Mucosa of stomach (tissue), 1 donor: ENCODE results near the gene ALS2.
A peak's percentile ranks its signal among the peaks of the same experiment; 100 is the strongest.

Experiments
- H3K27me3 ChIP-seq: one replicate; pipeline ENCODE4 v1.7.0; 2013; ENCODE audit warnings: mild to moderate bottlenecking, low read length; ENCODE audit not compliant: control insufficient read depth, insufficient read depth
- H3K36me3 ChIP-seq: one replicate; pipeline ENCODE4 v1.7.0; 2013; ENCODE audit warnings: low read length; ENCODE audit not compliant: control insufficient read depth, insufficient read depth
- H3K4me1 ChIP-seq: one replicate; pipeline ENCODE4 v1.7.0; 2013; ENCODE audit warnings: mild to moderate bottlenecking, low read length; ENCODE audit not compliant: control insufficient read depth, insufficient read depth
- H3K4me3 ChIP-seq: one replicate; pipeline ENCODE4 v1.7.0; 2013; ENCODE audit warnings: low read length
- H3K9ac ChIP-seq: one replicate; pipeline ENCODE4 v1.7.0; 2013; ENCODE audit warnings: mild to moderate bottlenecking, low read length, moderate library complexity
- H3K9me3 ChIP-seq: one replicate; pipeline ENCODE4 v1.7.0; 2013; ENCODE audit warnings: mild to moderate bottlenecking, low read length, moderate library complexity; ENCODE audit not compliant: control insufficient read depth
- donor health status: Pancreatic carcinoma.

The ALS2 gene

DNA sequence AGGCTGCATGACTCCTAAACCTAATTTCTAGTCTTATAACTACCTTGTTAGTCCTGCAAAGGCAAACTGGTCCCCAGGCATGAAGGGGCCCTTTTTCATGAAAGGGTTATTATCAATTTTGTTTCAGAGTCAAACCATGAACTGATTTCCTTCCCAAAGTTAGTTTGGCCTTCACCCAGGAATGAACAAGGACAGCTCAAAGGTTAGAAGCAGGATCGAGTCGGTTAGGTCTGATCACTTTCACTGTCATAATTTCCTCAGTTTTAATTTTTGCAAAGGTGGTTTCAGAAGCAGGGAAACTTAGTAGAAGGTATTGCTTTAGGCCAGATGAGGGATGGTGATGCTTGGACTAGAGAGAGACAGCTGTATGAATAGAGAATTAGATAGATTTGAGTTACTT, 8.7 kb upstream of the ALS2 start:
- Histone ChIP-seq H3K36me3 (no peaks in the 10 kb centered on the region), H3K27me3 (no peaks in the 10 kb centered on the region), H3K9me3 (no peaks in the 10 kb centered on the region), H3K4me3 (no peak overlapping the region), H3K4me1 (no peaks in the 10 kb centered on the region), H3K9ac (no peak overlapping the region)

DNA sequence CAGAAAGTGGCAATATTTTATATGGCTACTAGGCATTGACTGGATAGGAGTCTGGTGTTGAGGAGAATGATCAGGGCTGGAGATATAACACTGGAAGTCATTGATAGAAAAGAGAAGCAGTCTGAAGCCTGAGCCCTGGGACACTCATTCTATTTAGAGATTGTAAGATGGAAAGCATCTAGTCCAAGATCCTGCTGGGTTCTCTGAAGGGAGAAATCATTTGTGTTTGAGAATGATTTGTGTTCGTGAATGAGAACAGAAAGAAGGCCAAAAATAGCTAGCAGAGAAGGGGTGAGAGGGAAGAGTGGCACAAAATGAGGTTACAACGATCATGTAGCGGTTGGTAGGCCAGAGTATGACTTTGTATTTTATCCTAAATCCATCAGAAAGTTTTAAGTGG, 7.6 kb upstream of the ALS2 start:
- Histone ChIP-seq H3K9ac (no peak overlapping the region), H3K4me1 (no peaks in the 10 kb centered on the region), H3K36me3 (no peaks in the 10 kb centered on the region), H3K9me3 (no peaks in the 10 kb centered on the region), H3K4me3 (no peak overlapping the region), H3K27me3 (no peaks in the 10 kb centered on the region)

DNA sequence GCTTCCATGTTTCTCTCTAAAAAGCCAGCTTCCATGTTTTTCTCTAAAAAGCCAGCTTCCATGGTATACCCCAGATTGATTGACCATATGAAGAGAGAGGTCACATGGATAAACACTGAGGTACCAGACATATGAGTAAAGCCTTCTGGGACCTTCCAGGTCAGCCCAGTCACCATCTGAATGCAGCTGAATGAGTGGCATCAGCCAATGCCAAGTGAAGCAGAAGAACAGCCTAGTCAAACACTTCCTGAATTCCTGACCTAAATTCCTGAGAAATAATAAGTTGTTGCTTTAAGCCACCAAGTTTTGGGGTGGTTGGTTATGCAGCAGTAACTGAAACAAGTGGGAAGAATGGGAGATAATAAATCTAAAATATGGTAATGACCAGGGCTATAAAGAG, 5.7 kb upstream of the ALS2 start:
- Histone ChIP-seq H3K4me1 (no peaks in the 10 kb centered on the region), H3K4me3 (no peak overlapping the region), H3K36me3 (no peaks in the 10 kb centered on the region), H3K9ac (no peak overlapping the region), H3K27me3 (no peaks in the 10 kb centered on the region), H3K9me3 (no peaks in the 10 kb centered on the region)

DNA sequence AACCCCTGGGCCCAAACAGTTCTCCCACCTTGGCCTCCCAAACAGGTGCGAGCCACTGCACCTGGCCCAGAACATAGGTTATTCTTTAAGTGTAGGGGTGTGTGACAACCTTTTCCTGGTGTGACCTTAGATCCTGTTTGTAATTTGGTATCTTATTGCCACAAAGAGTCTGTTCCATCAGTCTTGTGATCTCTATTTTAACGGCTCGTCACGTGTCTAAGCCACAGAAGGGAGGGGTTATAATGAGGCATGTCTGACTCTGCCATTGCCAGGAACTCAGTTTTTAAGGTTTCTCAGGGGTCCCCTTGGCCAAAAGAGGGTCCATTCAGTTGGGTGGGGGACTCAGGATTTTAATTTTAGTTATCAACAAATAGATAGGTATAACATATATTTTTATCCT, 4.4 kb upstream of the ALS2 start:
- H3K9ac ChIP-seq, result no peak overlapping the region
- H3K9me3 ChIP-seq, result no peaks in the 10 kb centered on the region
- no peaks in the 10 kb centered on the region for H3K4me1 ChIP-seq
- H3K4me3 ChIP-seq, result no peak overlapping the region
- no peaks in the 10 kb centered on the region for H3K27me3 ChIP-seq
- no peaks in the 10 kb centered on the region for H3K36me3 ChIP-seq

DNA sequence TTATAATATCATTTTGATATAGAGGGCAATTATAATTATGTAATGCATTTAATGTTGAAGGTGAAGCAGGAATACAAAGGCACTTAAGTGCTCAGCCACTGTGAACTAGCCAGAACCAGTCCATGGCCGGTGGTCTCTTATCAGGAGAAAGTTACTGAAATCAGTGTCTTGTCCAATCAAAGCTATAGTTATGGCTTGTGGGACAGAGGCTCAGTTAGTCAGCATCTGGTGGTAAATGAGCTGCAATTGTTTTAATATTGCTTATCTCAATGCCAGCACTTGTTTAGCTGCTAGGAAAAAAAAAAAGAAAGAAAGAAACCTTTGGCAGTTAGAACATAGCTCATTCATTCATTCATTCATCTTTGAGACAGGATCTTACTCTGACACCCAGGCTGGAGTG, 3.8 kb upstream of the ALS2 start:
- Histone ChIP-seq H3K27me3 (no peaks in the 10 kb centered on the region), H3K4me1 (no peaks in the 10 kb centered on the region), H3K36me3 (no peaks in the 10 kb centered on the region), H3K9me3 (no peaks in the 10 kb centered on the region), H3K9ac (no peak overlapping the region), H3K4me3 (no peak overlapping the region)

DNA sequence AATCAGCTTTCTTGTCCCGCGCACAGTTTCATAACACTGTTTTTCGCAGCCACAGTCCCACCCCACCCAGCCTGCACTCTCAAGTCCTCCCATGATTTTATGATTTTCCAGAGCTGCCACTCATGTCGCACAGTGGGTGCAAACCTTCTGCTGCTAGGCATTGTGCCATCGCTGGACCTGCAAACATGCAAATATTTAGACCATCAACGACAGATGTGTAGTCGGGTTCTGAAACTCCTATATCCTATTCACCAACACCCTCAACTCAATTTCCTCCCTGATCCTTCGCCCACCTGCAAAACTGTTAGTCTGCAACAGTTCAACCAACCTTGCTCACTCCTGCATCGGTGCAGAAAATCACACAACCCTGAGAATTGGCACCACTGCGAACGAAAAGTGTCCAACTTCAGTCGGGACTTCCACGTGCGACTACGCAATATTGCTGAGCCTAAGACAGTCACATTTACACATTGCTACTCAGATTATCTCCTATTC, 871 bp upstream of the ALS2 start:
- H3K27me3 ChIP-seq, result no peaks in the 10 kb centered on the region

DNA sequence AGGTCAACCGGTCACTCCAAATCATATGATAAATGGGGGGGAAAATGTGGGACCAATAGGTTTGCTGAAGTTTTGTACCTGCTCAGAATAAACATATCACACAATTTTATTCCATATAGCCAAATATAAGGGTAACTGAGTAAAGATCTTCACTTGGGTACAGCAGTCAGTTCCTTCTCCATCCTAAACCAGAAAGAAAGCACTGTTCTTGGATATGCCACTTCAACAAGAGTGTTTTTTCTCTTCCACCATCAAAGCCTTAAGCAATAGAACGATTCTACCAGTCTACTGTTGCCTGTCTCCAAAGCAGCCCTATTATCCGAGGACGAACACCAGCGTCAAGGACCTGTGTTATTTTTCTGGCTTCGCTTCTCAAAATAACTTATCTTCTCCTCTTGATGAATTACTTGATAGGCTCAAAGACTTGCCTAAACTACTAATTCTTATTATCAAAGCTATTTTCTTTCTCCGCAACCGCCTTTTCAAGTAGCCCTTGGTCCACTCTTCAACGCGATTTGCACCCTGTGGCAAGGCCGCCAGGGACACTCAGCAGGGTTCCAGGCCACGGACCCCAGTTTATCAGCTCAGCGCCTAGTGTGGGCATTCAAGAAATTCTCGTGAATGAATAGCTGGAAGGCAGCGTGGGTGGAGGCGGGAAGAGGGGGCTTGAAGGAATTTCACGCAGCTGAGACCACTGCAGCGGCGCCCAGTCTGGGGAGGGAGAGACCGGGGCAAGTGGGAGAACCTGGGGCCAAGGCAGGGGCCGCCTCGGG, 646 bp downstream of the ALS2 start:
- H3K27me3 ChIP-seq, result no peaks in the 10 kb centered on the region
- peak overlapping the region; percentile 91 for H3K9ac ChIP-seq
- no peaks in the 10 kb centered on the region for H3K9me3 ChIP-seq
- peak overlapping the region; percentile 92 for H3K4me3 ChIP-seq
- H3K36me3 ChIP-seq, result no peaks in the 10 kb centered on the region
- H3K4me1 ChIP-seq, result peaks cover 25% of the 10 kb centered on the region

More for the DNA sequence above, 871 bp upstream of the ALS2 start:
- Histone ChIP-seq H3K9me3 (no peaks in the 10 kb centered on the region), H3K36me3 (no peaks in the 10 kb centered on the region), H3K4me3 (peak overlapping the region; percentile 92), H3K9ac (peak overlapping the region; percentile 91), H3K4me1 (peaks cover 14% of the 10 kb centered on the region)

DNA sequence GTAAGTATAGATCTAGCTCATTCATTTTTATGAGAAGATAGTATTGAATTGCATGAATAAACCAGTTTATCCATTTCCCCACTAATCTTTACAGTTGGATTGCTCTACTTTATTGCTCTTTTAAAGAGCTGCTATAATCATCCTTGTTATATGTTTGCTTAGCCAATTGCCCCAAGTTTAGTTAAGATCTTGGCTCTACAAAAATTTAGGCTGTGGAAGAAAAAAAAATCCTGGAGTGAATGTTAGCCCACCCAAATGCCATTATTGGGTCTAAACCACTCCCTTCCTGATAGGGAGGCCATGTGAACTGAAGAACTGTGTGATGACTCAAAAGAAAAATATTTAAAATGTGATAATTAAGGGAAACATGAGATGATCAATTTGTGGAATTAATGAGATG, 2.9 kb downstream of the ALS2 start:
- H3K36me3 ChIP-seq, result no peaks in the 10 kb centered on the region
- H3K4me1 ChIP-seq, result peaks cover 29% of the 10 kb centered on the region
- H3K4me3 ChIP-seq, result no peak overlapping the region
- H3K27me3 ChIP-seq, result no peaks in the 10 kb centered on the region
- H3K9me3 ChIP-seq, result no peaks in the 10 kb centered on the region
- no peak overlapping the region for H3K9ac ChIP-seq

DNA sequence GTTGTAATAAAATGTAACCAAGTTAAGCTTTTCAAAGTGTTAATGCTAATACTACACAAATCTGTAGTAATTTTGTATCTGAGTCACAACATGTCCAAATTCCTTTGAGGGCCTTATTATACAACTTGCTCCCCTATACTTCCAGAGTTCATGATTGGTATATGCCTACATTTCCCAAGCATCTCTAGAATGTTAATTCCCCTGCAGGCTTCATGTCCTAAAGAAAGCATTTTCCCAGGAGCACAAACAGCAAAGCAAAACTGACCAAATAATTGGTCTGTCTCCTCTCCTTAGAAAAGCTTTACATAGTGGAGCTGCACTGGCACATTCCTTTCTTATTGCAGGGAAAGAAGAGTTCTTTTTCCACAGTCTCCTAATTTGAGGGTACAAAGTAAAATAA, 3.7 kb downstream of the ALS2 start:
- Histone ChIP-seq H3K4me3 (no peak overlapping the region), H3K9me3 (no peaks in the 10 kb centered on the region), H3K4me1 (peaks cover 29% of the 10 kb centered on the region)

DNA sequence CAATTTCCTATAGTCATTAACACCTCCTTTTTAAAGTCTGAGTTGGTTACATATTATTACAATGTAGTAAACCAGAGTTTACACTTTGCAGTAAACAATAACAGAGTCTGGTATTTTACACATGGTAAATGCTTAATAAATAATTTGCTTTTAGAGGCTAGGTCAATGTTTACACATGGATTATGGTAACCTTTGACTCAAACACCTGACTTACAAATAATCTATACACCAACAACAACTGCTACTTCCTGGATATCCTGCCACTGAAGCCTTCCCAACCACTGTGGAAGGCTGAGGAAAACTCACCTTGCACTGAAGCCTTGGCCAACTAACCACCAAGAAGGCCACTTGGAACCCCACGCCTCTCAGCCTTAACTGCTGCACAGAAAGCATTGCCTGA, 5.4 kb downstream of the ALS2 start:
- Histone ChIP-seq H3K9ac (no peak overlapping the region), H3K9me3 (no peaks in the 10 kb centered on the region), H3K27me3 (no peaks in the 10 kb centered on the region), H3K4me1 (peaks cover 29% of the 10 kb centered on the region), H3K36me3 (no peaks in the 10 kb centered on the region), H3K4me3 (no peak overlapping the region)

More for the DNA sequence above, 3.7 kb downstream of the ALS2 start:
- Histone ChIP-seq H3K36me3 (no peaks in the 10 kb centered on the region), H3K27me3 (no peaks in the 10 kb centered on the region), H3K9ac (no peak overlapping the region)

DNA sequence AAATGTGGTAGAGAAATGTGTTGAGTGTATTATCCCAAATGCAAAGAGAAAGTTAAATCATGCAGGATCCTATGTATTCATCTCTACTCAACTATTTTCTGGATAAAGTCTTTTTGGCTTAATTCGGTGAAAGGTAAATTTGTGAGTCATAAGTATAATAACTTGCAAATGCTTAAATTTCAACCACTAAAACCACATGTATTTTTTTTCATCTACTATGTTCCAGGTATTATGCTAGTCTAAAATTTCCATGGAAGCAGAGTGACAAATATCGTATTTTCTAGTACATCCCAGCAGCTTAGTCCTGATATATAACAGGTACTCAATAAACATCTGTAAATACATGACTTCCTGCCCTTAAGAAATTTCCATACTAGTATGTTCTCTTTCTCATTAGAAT, 6.2 kb downstream of the ALS2 start:
- Histone ChIP-seq H3K27me3 (no peaks in the 10 kb centered on the region), H3K4me3 (no peak overlapping the region), H3K9me3 (no peaks in the 10 kb centered on the region), H3K36me3 (no peaks in the 10 kb centered on the region), H3K9ac (no peak overlapping the region), H3K4me1 (peaks cover 29% of the 10 kb centered on the region)

DNA sequence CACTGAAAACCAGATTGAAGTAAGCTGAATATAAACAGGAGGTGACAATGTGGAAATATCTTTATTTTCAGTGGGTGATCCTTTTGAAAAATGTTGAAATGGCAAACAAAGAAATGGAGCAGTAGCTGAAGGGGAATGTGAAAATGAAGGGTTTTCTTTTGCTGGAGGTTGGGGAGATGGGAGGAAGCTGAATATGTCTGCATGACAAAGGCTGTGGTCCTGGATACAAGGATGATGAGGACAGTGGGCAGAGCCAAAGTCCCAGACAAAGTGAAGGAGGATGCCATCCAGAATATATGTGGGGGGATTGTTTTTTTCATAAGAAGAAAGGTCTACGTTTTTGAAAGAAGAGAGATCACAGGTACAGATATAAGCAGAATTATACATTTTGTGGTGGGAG, 6.7 kb downstream of the ALS2 start:
- no peak overlapping the region for H3K4me3 ChIP-seq
- no peaks in the 10 kb centered on the region for H3K27me3 ChIP-seq
- no peak overlapping the region for H3K9ac ChIP-seq
- no peaks in the 10 kb centered on the region for H3K36me3 ChIP-seq
- peaks cover 29% of the 10 kb centered on the region for H3K4me1 ChIP-seq
- H3K9me3 ChIP-seq, result no peaks in the 10 kb centered on the region
